ENCODE results near the gene LILRA5. TPM values are rescaled to one million over a fixed set of nuclear protein-coding genes. Genes with fewer than 3 reads are reported as not detected.
A peak's percentile ranks its signal among the peaks of the same experiment; 100 is the strongest.

The LILRA5 gene
- polyA plus RNA-seq, 1 of the 3 experiments (the other 2 are of a cell fraction) = not detected

DNA sequence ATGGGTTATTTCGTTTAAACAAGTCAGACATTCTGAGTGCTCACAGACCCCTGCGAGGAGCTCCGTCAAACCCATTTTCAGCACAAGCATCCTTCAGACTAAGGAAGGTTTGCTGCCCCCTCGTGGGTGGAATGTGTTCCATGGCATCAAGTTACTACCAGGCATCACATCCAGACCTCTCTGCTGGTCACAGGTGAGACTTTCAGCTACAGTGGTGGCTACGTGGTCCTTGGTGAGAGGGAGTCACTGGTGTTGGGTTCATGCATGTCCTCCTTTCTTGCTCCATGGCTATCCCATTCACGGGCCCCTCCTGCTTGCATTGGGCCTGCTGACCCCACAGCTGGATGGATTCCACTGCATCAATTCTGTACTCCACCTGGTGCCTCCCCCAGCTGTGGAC lies 46.8 kb downstream of the LILRA5 start:
- Histone ChIP-seq H3K4me1 (ENCODE audit: control insufficient read depth in 1 of 2, insufficient read depth in 2 of 2, low read depth in 1 of 2, low read length in 1 of 2) (no peaks in the 10 kb centered on the region), H3K9ac (no peak overlapping the region), H3K36me3 (replicated peaks in 1 of 2; ENCODE audit: control insufficient read depth in 1 of 2, insufficient read depth in 2 of 2, low read length in 1 of 2) (no peaks in the 10 kb centered on the region), H3K4me2 (no peak overlapping the region), H4K20me1 (ENCODE audit: insufficient read depth) (no peaks in the 10 kb centered on the region), H3K9me3 (no peaks in the 10 kb centered on the region), H3K27ac (ENCODE audit: low read depth in 2 of 2, low read length in 1 of 2) (no peak overlapping the region), H3K4me3 (ENCODE audit: low read depth in 2 of 2, low read length in 1 of 2) (no peak overlapping the region; a peak in 1 of 4 replicates), H3K9me2 (no peaks in the 10 kb centered on the region), H3K79me2 (ENCODE audit: insufficient read depth) (no peaks in the 10 kb centered on the region), H3K27me3 (ENCODE audit: insufficient read depth) (peaks cover 44% of the 10 kb centered on the region; the same call in 1 of the 2 replicates), H3F3A (replicated peaks; ENCODE audit: insufficient read depth) (peaks cover 5% of the 10 kb centered on the region), H2AFZ (ENCODE audit: low read depth) (no peak overlapping the region)
- peak; percentile 59 for DNase-seq
- peak; percentile 44 for TF ChIP-seq RAD21 (IDR thresholded peaks at IDR 0.05; ENCODE audit: low read length)
- no peak for TF ChIP-seq FOXJ3 (CRISPR knock-in tag; IDR thresholded peaks at IDR 0.05)
- no peak for TF ChIP-seq GATA2 (CRISPR knock-in tag; IDR thresholded peaks at IDR 0.05)
- TF ChIP-seq TEAD4 (IDR thresholded peaks at IDR 0.05; ENCODE audit: borderline replicate concordance, insufficient read depth) = peak; percentile 89
- no peak for TF ChIP-seq JUND (IDR thresholded peaks at IDR 0.05)
- TF ChIP-seq TCF12 (IDR thresholded peaks at IDR 0.05) = no peak
- no peak for TF ChIP-seq USF2 (IDR thresholded peaks at IDR 0.05; ENCODE audit: borderline replicate concordance, low read depth, low read length)
- TF ChIP-seq CTCF (IDR thresholded peaks at IDR 0.05) = peak; percentile 76
- TF ChIP-seq NFIC (IDR thresholded peaks at IDR 0.05; ENCODE audit: borderline replicate concordance) = no peak
- no peak for TF ChIP-seq POLR2AphosphoS5 (IDR thresholded peaks at IDR 0.05; ENCODE audit: low read depth, low read length)
- no peak for TF ChIP-seq RCOR1 (IDR thresholded peaks at IDR 0.05; ENCODE audit: low read length)
- peak; percentile 17; the same call in 1 of the 2 replicates for TF ChIP-seq SMC3 (IDR thresholded peaks at IDR 0.05; ENCODE audit: low read depth, low read length)
- TF ChIP-seq MXI1 (IDR thresholded peaks at IDR 0.05; ENCODE audit: low read depth, low read length) = no peak
- no peak for TF ChIP-seq TAF1 (IDR thresholded peaks at IDR 0.05; ENCODE audit: borderline replicate concordance, low read depth, low read length)
- ChIA-PET POLR2A (interaction anchor here (0.6 kb wide), 1 partner anchor 167 kb away, joined by 5 read pairs; no protein-coding TSS in a partner anchor), CTCF (interaction anchor here (0.6 to 2.6 kb wide), 20 partner anchors 8 to 437 kb away, joined by 3 to 14 read pairs (median 4); partner anchors contain the start of genes LILRB2, LILRB5 and MBOAT7)
- WGBS (ENCODE audit: low lambda C conversion rate) = 6% methylated on average over 6 of the region's 6 CpGs

DNA sequence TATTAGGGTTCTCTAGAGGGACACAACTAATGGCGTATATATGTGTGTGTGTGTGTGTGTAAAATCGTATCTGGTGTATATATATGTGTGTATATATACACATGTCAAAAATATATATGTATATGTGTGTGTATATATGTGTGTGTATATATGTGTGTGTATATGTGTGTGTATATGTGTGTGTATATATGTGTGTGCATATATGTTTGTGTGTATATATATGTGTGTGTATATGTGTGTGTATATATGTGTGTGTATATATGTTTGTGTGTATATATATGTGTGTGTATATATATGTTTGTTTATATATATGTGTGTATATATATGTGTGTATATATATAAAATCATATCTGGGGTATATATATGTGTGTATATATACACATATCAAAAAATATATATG lies 50.5 kb downstream of the LILRA5 start:
- DNase-seq = no peak
- no peaks in the 10 kb centered on the region for H3K79me2 ChIP-seq (ENCODE audit: insufficient read depth)
- TF ChIP-seq SIN3A (IDR thresholded peaks at IDR 0.05; ENCODE audit: borderline replicate concordance, low read depth, low read length) (no peak), CHD2 (IDR thresholded peaks at IDR 0.05; ENCODE audit: low read length, partially characterized antibody) (no peak), RXRA (IDR thresholded peaks at IDR 0.05; ENCODE audit: borderline replicate concordance, low read depth) (no peak), SMC3 (IDR thresholded peaks at IDR 0.05; ENCODE audit: low read depth, low read length) (no peak), EZH2phosphoT487 (IDR thresholded peaks at IDR 0.05; ENCODE audit: borderline replicate concordance, low read depth) (no peak), MEF2A (IDR thresholded peaks at IDR 0.05; ENCODE audit: borderline replicate concordance, low read depth) (no peak), POLR2AphosphoS5 (IDR thresholded peaks at IDR 0.05; ENCODE audit: low read depth, low read length) (no peak)
- H3K4me3 ChIP-seq (ENCODE audit: low read depth in 2 of 2, low read length in 1 of 2) = no peak overlapping the region
- no peak overlapping the region for H3K4me2 ChIP-seq
- no peaks in the 10 kb centered on the region for H3K4me1 ChIP-seq (ENCODE audit: control insufficient read depth in 1 of 2, insufficient read depth in 2 of 2, low read depth in 1 of 2, low read length in 1 of 2)
- no peaks in the 10 kb centered on the region for H3K36me3 ChIP-seq (replicated peaks in 1 of 2; ENCODE audit: control insufficient read depth in 1 of 2, insufficient read depth in 2 of 2, low read length in 1 of 2)
- ChIA-PET CTCF (no interaction called here), POLR2A (no interaction called here)
- WGBS (ENCODE audit: low lambda C conversion rate) = 5% methylated on average over 2 of the region's 2 CpGs
- peaks cover 56% of the 10 kb centered on the region for H3K27me3 ChIP-seq (ENCODE audit: insufficient read depth)
- H3F3A ChIP-seq (replicated peaks; ENCODE audit: insufficient read depth) = peaks cover 5% of the 10 kb centered on the region
- H3K9me3 ChIP-seq = no peaks in the 10 kb centered on the region
- H4K20me1 ChIP-seq (ENCODE audit: insufficient read depth) = no peaks in the 10 kb centered on the region
- no peak overlapping the region for H3K27ac ChIP-seq (ENCODE audit: low read depth in 2 of 2, low read length in 1 of 2)
- H2AFZ ChIP-seq (ENCODE audit: low read depth) = no peak overlapping the region
- no peaks in the 10 kb centered on the region for H3K9me2 ChIP-seq
- H3K9ac ChIP-seq = no peak overlapping the region

All from SK-N-SH (cell line).